Mucosa of rectum (tissue), 2 donors: ENCODE measurements around the gene PDCD6IP.
A peak's percentile ranks its signal among the peaks of the same experiment; 100 is the strongest.

Source experiments
- H3K27ac ChIP-seq, 2 donors: one replicate each; pipeline ENCODE4 v1.7.0; 2013; ENCODE audit warnings: inconsistent platforms in 2 of 2, low read depth in 2 of 2, low read length in 2 of 2
- H3K27me3 ChIP-seq, 2 donors: one replicate each; pipeline ENCODE4 v1.7.0; 2013; ENCODE audit warnings: low read length in 2 of 2; ENCODE audit not compliant: control insufficient read depth in 2 of 2, insufficient read depth in 2 of 2
- H3K36me3 ChIP-seq, 2 donors: one replicate each; pipeline ENCODE4 v1.7.0; 2013; ENCODE audit warnings: low read length in 2 of 2; ENCODE audit not compliant: control insufficient read depth in 2 of 2, insufficient read depth in 2 of 2
- H3K4me1 ChIP-seq, 2 donors: one replicate each; pipeline ENCODE4 v1.7.0; 2013; ENCODE audit warnings: low read length in 2 of 2, mild to moderate bottlenecking in 1 of 2; ENCODE audit not compliant: control insufficient read depth in 2 of 2, insufficient read depth in 2 of 2
- H3K4me3 ChIP-seq, 2 donors: one replicate each; pipeline ENCODE4 v1.7.0; 2013; ENCODE audit warnings: low read length in 2 of 2
- H3K9ac ChIP-seq, 2 donors: one replicate each; pipeline ENCODE4 v1.7.0; 2013; ENCODE audit warnings: low read length in 2 of 2, low read depth in 1 of 2, mild to moderate bottlenecking in 1 of 2
- H3K9me3 ChIP-seq, 2 donors: one replicate each; pipeline ENCODE4 v1.7.0; 2013; ENCODE audit warnings: low read length in 2 of 2; ENCODE audit not compliant: control insufficient read depth in 2 of 2
- donor health status: healthy.
- donor health status: Normal muscosa, but diverticular disease.

The PDCD6IP gene

GRCh38 chr3:33795131-33795530 lies 3.3 kb upstream of the PDCD6IP start:
- peaks cover 7 to 18% of the 10 kb centered on the region in 2 donors for H3K4me1 ChIP-seq
- H3K4me3 ChIP-seq: no peak overlapping the region
- H3K36me3 ChIP-seq: no peaks in the 10 kb centered on the region
- no peaks in the 10 kb centered on the region for H3K9me3 ChIP-seq
- H3K27me3 ChIP-seq: no peaks in the 10 kb centered on the region
- H3K27ac ChIP-seq: no peak overlapping the region
- no peak overlapping the region for H3K9ac ChIP-seq

GRCh38 chr3:33795856-33796536 lies 2.4 kb upstream of the PDCD6IP start:
- Histone ChIP-seq H3K9ac (no peak overlapping the region), H3K4me1 (peaks cover 9 to 26% of the 10 kb centered on the region in 2 donors), H3K9me3 (no peaks in the 10 kb centered on the region), H3K27me3 (no peaks in the 10 kb centered on the region), H3K27ac (no peak overlapping the region), H3K36me3 (no peaks in the 10 kb centered on the region), H3K4me3 (no peak overlapping the region)

- Histone ChIP-seq H3K36me3 (peaks cover 0 to 3% of the 10 kb centered on the region in 2 donors), H3K27ac (peak overlapping the region; percentile 99)
Measured at GRCh38 chr3:33798113-33798417, 365 bp upstream of the PDCD6IP start.

GRCh38 chr3:33799202-33799551 lies 747 bp downstream of the PDCD6IP start:
- peaks cover 18 to 26% of the 10 kb centered on the region in 2 donors for H3K4me1 ChIP-seq
- peak overlapping the region; percentile 98 for H3K4me3 ChIP-seq
- no peaks in the 10 kb centered on the region for H3K27me3 ChIP-seq
- peaks cover 0 to 4% of the 10 kb centered on the region in 2 donors for H3K36me3 ChIP-seq
- H3K27ac ChIP-seq: peak overlapping the region; percentile 99
- no peaks in the 10 kb centered on the region for H3K9me3 ChIP-seq
- peak overlapping the region; percentile 94 to 100 for H3K9ac ChIP-seq

More at GRCh38 chr3:33798113-33798417, 365 bp upstream of the PDCD6IP start:
- H3K9ac ChIP-seq: peak overlapping the region; percentile 94 to 100
- H3K4me1 ChIP-seq: peaks cover 18 to 26% of the 10 kb centered on the region in 2 donors
- H3K9me3 ChIP-seq: no peaks in the 10 kb centered on the region
- H3K4me3 ChIP-seq: peak overlapping the region; percentile 98
- no peaks in the 10 kb centered on the region for H3K27me3 ChIP-seq

- no peaks in the 10 kb centered on the region for H3K9me3 ChIP-seq
- H3K36me3 ChIP-seq: peaks cover 0 to 4% of the 10 kb centered on the region in 2 donors
- H3K4me1 ChIP-seq: peaks cover 28 to 34% of the 10 kb centered on the region in 2 donors
- H3K27ac ChIP-seq: no peak overlapping the region
- no peaks in the 10 kb centered on the region for H3K27me3 ChIP-seq
- H3K4me3 ChIP-seq: no peak overlapping the region
- H3K9ac ChIP-seq: no peak overlapping the region
Measured at GRCh38 chr3:33803252-33803651, 4.8 kb downstream of the PDCD6IP start.

- Histone ChIP-seq H3K4me3 (no peak overlapping the region), H3K9ac (no peak overlapping the region), H3K4me1 (peaks cover 28 to 32% of the 10 kb centered on the region in 2 donors), H3K9me3 (no peaks in the 10 kb centered on the region), H3K27me3 (no peaks in the 10 kb centered on the region), H3K27ac (no peak overlapping the region), H3K36me3 (peaks cover 0 to 4% of the 10 kb centered on the region in 2 donors)
Measured at GRCh38 chr3:33803894-33804526, 5.6 kb downstream of the PDCD6IP start.

GRCh38 chr3:33807191-33807590 lies 8.8 kb downstream of the PDCD6IP start:
- no peak overlapping the region for H3K4me3 ChIP-seq
- H3K36me3 ChIP-seq: peaks cover 0 to 3% of the 10 kb centered on the region in 2 donors
- H3K4me1 ChIP-seq: peaks cover 11 to 20% of the 10 kb centered on the region in 2 donors
- no peak overlapping the region for H3K9ac ChIP-seq
- no peaks in the 10 kb centered on the region for H3K27me3 ChIP-seq
- peak overlapping the region; percentile 26 to 29 for H3K27ac ChIP-seq
- H3K9me3 ChIP-seq: no peaks in the 10 kb centered on the region

GRCh38 chr3:33808559-33808958 lies 10.1 kb downstream of the PDCD6IP start:
- Histone ChIP-seq H3K27me3 (no peaks in the 10 kb centered on the region), H3K27ac (no peak overlapping the region), H3K4me3 (no peak overlapping the region), H3K9ac (no peak overlapping the region), H3K4me1 (peaks cover 11 to 20% of the 10 kb centered on the region in 2 donors), H3K9me3 (no peaks in the 10 kb centered on the region), H3K36me3 (no peaks in the 10 kb centered on the region)

GRCh38 chr3:33810545-33810944 lies 12.1 kb downstream of the PDCD6IP start:
- peaks cover 11 to 20% of the 10 kb centered on the region in 2 donors for H3K4me1 ChIP-seq
- H3K27me3 ChIP-seq: no peaks in the 10 kb centered on the region
- no peak overlapping the region for H3K27ac ChIP-seq
- H3K4me3 ChIP-seq: no peak overlapping the region
- no peaks in the 10 kb centered on the region for H3K9me3 ChIP-seq
- H3K9ac ChIP-seq: no peak overlapping the region
- peaks cover 3 to 4% of the 10 kb centered on the region in 2 donors for H3K36me3 ChIP-seq

- H3K27me3 ChIP-seq: no peaks in the 10 kb centered on the region
- no peaks in the 10 kb centered on the region for H3K9me3 ChIP-seq
- no peak overlapping the region for H3K4me3 ChIP-seq
- H3K4me1 ChIP-seq: no peaks in the 10 kb centered on the region
- H3K9ac ChIP-seq: no peak overlapping the region
- peaks cover 31 to 48% of the 10 kb centered on the region in 2 donors for H3K36me3 ChIP-seq
- no peak overlapping the region for H3K27ac ChIP-seq
Measured at GRCh38 chr3:33821989-33822388, 23.6 kb downstream of the PDCD6IP start.
